Activated T-cell treated with anti-CD3 and anti-CD28 coated beads, Interleukin-2, amount 50 U/mL, for 1 hour (primary cell): ENCODE data around the gene SLIT1.

ENCODE experiments used
- DNase-seq: peaks from one replicate; pipeline ENCODE4 v3.0.0-alpha.2; 2020

The SLIT1 gene

DNA sequence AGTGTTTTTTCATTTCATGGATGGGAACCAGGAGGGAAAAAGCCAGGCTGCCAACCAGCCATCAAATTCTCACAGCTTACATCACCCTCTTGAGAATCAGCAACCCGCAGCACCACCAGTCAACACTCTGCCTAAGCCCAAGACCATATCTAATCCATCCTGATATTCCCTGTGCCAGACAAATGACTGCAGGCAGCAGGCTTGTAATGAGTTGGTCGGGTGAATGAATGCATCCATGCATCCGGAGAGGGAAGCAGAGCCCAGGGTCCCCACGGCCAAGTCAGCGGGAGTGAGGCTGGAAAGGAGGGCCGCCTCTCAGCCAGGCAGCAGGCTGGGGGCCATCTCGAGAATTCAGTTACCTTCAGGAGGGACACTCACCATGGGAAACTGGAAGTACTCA lies 46.9 kb downstream of the SLIT1 start:
- no peak for DNase-seq

- DNase-seq = no peak
These were observed 47.6 kb downstream of the SLIT1 start for GRCh38 chr10:97138174-97138573.

- no peak for DNase-seq
These were observed 49.0 kb downstream of the SLIT1 start for GRCh38 chr10:97136756-97137155.

GRCh38 chr10:97135464-97135863 lies 50.3 kb downstream of the SLIT1 start:
- no peak for DNase-seq

DNA sequence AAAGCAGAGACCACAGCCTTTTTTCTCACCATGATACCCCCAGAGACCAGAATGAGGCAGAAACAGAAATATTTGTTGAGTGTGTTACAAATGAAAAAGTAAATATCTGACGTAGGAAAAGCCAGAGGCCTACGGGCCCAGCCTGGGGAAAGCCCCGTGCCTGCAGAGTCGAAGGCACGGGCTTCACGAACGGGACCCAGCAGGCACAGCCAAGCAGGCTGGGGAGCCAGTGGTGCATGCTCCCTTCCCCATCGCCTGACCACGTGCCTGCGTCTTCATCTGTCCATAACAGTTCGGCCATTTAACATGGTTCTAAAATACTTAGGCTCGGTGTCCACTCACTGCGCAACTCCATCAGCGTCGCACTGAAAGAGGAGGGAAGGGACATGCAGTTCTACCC lies 50.8 kb downstream of the SLIT1 start:
- DNase-seq = no peak

GRCh38 chr10:97134110-97134509 lies 51.6 kb downstream of the SLIT1 start:
- DNase-seq = no peak

DNA sequence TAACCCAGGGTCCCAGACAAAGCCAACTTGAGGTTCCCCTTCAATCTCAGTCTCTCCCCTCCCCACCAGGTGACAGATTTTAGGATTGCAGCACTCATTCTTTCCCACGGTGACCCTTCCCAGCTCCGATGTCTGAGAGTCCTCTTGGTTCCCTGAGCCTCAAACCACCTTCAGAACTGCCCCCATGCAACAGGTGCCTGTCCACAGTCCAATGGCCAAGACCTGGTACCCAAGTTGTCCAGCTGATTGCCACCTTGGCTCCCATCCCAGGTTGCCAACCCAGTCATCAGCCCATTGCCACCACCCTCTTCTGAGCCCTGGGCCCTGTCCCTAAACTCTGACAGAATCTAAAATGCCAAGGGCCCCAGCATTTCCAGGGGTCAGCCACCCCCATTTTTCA lies 53.5 kb downstream of the SLIT1 start:
- no peak for DNase-seq

DNA sequence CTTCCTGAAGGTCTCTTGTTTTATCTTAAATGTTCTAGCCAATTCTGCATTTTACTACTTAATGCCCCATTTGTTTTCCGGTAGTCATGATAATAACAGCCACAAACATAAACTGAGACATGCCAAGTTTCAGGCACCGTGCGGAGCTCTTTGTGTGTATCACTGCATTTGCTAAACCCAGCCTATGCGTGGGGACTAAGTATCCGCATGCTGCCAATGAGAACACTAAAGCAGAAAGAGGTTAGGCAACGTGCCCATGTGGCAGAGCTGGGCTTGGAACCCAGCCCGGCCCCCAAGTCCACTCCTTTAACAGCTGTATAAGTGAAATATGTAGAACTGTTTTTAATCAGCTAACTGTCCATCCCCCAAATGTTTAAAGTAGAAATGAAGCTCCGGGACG lies 54.1 kb downstream of the SLIT1 start:
- no peak for DNase-seq

DNA sequence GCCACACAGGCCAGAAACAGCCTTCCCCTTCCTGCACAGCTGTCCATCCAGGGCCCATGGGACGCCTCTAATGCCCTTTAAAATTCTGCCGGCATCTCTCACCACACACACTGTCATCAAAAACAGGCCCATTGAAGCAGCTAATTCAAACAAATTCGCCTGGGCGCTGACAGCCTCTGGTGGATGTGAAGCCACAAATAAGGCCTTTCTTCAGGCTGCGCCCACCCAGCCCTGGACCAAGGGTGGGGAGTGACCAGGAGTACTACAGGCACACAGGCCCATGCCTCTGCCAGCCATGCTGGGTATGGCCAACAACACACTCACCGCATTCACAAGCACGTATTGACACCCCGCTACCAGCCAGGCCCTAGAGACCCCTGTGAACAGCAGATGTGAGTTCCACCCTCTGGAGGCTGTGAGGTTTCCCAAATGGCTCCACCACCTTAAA lies 54.6 kb downstream of the SLIT1 start:
- DNase-seq = no peak

- no peak for DNase-seq
These were observed 56.1 kb downstream of the SLIT1 start for GRCh38 chr10:97129666-97130065.

- no peak for DNase-seq
These were observed 57.1 kb downstream of the SLIT1 start for GRCh38 chr10:97128516-97129154.

GRCh38 chr10:97128039-97128492 lies 57.7 kb downstream of the SLIT1 start:
- no peak for DNase-seq

DNA sequence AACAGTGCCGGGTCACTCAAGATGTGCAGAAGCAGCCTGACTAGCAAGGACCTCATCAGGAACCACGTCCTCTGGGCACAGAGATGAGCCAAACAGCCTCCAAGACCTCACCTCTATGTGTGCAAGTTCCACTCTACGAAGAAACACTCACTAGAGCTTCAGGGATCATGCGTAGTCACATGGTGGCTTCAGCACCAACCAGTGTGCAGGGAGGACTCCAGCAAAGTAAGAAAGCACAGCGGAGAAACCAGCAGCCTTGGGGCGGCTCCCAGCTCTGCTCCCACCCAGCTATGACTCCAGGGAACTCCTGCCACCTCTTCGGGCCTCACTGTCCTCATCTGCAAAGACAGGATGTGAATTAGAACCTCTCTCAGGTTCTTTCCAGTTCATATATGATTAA lies 58.2 kb downstream of the SLIT1 start:
- DNase-seq = no peak

GRCh38 chr10:97124211-97124610 lies 61.5 kb downstream of the SLIT1 start:
- no peak for DNase-seq

DNA sequence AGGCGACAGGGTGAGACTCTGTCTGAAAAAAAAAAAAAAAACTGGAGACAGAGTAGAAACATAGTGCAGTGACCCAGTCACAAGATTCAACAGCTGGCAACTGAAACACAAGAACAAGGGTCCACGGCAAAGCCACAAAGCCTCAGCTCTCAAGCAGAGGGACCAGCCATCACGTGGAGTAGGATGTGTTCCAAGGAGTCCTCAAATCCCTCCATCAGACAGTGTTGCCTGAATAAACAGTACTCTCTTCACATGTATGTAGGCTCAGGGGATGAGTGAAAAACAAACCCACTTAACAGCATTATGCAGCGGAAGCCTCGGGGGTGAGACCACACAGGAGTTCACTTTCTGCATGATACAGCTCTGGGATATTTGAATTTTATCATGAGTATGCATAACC lies 62.0 kb downstream of the SLIT1 start:
- no peak for DNase-seq

- no peak for DNase-seq
These were observed 64.7 kb downstream of the SLIT1 start for GRCh38 chr10:97121041-97121440.

GRCh38 chr10:97120370-97120769 lies 65.4 kb downstream of the SLIT1 start:
- no peak for DNase-seq

DNA sequence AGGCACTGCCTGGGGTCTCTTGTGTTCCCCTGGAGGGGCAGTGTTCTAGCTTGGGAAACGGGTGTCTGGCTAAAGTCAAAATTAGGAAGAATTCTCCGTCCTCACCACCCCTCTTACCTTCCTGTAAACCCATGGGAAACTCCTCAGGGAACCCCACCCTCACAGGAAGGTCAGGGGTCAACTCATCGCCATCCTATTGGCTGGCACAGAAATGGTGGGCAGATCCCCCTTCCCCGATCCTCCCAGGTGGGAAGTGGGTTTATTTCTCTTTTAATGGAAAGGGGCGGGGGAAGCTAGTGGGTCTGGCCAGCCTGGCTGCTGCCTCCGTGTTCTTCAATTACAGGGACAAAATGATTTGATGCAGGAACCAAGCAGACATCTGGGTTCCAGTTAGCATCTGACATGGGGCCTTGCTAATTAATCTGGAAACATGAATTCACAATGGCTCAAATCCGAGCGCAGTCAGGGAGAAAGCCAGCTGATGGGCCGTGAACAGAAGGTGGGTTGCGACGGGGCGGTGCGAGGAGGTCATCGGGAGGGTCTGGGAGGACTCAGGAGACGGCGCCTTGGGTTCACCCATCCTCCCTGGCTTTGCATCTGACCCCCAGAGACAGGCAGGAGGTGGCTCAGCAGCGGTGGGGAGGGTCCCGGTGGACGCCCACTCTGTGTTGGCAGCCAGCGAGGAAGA lies 66.6 kb downstream of the SLIT1 start:
- DNase-seq = no peak

DNA sequence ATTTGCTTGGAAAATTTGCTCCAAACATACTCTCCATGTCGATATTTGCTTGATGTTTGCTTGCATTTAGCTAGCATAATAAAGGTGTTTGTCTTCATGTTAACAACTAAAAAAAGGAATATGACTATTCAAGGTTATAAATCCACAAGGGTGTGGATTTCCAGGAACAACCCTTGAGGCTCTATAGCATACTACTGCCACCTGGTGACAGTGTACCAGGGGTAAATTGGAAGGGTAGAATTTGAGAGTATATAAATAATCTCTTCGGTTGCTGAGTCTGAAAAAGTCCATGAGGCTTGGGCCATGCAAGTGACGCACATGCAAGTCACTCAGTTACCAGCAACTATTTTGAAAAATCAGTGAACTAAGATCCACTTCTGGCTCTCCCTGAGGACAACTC lies 68.4 kb downstream of the SLIT1 start:
- DNase-seq = no peak

DNA sequence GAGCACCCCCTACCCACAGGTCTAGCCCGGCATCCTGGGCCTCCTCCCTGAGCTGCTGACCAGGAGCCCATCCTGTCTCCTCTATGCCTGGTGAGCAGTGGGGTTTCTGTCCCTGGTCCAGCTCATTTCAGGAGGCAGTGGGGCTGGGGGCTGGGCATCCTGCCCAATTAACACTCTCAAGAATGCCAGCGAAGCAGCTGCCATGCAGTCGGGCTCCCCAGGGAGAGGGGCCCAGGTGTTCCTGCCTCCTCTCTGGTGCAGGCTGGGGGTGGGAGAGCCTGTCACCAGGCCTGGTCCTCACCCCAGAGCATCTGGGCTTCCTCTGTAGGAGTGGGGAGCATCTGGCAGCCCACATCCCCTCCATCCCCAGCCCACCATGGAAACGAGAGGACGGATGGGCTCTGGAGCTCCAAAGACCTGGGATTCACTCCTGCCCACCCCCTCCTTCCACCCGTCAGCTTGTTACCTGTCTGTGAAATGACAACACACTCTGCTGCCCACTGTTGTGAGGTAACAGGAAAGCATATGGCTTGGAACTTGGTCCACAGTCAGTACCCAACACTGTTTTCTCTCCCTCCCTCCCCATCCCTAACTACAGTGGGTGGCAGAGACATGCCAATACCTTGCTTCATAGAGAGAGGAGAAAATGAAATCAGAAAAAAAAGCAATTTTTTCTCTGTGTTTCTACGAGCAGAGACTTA lies 69.1 kb downstream of the SLIT1 start:
- no peak for DNase-seq

GRCh38 chr10:97115846-97116245 lies 69.9 kb downstream of the SLIT1 start:
- DNase-seq = no peak

DNA sequence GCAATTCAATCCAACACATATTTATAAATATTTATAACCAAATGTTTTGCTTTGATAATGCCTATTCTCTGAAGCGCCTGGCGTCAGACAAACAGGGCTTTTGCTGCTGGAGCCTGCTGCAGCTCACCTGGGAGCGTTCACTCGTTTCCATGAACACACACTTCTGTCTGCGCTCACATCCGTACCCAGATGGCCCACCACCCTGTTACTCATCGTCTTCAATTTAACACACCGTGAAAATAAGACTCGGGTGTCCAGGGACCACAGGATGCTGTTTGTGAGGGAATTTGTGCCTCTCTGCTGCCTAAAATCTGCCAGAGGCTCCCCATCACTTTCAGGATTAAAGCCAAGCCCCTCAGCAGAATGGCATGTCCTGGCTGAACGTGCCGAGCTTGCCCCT lies 74.1 kb downstream of the SLIT1 start:
- no peak for DNase-seq

DNA sequence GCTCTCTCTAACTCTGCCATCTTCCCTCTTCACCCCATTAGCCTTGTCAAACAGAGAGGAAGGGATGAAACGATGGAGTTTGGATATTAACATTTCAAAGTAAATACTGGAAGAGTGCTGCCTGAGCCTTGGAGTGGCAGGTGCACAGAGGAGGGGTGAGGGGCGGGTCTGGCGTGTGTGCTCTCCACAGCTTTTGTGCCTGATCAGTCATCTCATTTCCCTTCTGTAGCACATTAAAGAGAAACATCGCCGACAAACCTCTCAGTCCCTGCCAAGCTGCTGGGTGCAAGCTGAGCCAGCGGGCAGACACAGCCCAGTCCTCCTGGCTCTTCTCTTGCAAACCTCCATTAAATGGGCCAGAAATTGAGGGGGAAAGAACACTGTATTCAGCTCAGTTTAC lies 76.2 kb downstream of the SLIT1 start:
- no peak for DNase-seq

- DNase-seq = no peak
These were observed 78.2 kb downstream of the SLIT1 start for GRCh38 chr10:97107551-97107950.
